IPS-NIHi11 (cell line): ENCODE data around the gene AKAP8L.
A peak's percentile ranks its signal among the peaks of the same experiment; 100 is the strongest.
"Not testable (repeated sequence)": the region's sequence is repeated elsewhere in the genome, so short reads cannot be mapped to it uniquely, and the experiment has no call there.

ENCODE experiments used
- DNase-seq: peaks from one replicate; pipeline ENCODE4 v3.0.0; 2012; ENCODE audit warnings: mixed read lengths, low spot score

Gene AKAP8L

DNA sequence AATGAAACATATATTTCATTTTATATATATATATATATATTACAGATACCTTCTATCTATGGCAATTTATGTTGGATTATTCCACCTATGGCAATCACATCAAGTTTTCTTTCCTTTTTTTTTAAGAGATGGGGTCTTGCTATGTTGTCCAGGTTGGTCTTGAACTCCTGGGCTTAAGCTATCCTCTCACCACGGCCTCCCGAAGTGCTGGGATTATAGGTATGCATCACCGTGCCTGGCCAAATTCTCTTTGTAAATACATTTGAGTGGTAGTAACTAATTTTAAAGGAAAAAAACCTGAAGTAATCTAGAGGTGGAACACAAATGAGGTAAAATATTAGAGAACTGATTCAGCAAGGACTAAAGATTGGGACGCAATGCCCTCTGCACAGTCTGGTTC lies 64.9 kb downstream of the AKAP8L start:
- DNase-seq, result no peak

DNA sequence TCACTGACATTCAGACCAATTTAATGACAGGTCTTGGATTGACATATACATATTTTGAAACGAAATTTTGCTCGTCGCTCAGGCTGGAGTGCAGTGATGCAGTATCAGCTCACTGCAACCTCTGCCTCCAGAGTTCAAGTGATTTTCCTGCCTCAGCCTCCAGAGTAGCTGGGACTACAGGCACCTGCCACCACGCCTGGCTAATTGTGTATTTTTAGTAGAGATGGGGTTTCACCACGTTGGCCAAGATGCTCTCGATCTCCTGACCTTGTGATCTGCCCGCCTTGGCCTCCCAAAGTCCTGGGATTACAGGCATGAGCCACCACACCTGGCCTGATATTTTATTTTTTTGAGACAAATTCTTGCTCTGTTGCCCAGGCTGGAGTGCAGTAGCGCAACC lies 66.3 kb downstream of the AKAP8L start:
- not testable (repeated sequence) for DNase-seq

- not testable (repeated sequence) for DNase-seq
These were observed 77.5 kb downstream of the AKAP8L start for GRCh38 chr19:15341328-15341727.

DNA sequence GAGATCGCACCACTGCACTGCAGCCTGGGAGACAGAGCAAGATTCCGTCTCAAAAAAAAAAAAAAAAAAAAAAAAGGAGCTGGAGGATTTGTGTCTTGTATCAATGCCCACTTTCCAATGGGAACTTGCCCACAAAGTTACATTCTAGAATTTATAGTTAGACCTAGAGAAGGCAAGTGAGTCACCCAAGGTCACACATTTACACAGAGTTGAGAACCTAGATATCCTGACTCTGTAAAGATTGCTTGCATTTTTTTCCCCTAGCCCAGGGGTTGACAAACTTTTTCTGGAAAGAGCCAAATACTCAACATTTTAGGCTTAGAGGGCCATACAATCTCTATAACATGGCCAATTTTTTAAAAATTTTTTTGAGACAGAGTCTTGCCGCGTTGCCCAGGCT lies 78.7 kb downstream of the AKAP8L start:
- DNase-seq, result no peak

DNA sequence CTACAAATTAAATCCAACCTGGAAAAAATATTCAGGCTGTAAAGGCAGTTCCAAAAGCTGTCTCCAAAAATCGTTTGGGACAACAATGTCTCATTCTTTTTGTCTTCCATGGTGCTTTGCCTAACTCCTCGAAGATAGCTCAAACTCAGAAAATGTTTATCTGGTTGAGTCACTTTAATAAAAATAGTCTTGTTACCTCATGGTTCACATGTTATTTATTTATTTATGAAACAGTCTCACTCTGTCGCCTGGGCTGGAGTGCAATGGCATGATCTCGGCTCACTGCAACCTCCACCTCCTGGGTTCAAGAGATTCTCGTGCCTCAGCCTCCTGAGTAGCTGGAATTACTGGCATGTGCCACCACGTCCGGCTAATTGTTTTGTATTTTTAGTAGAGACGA lies 81.6 kb downstream of the AKAP8L start:
- DNase-seq, result no peak

DNA sequence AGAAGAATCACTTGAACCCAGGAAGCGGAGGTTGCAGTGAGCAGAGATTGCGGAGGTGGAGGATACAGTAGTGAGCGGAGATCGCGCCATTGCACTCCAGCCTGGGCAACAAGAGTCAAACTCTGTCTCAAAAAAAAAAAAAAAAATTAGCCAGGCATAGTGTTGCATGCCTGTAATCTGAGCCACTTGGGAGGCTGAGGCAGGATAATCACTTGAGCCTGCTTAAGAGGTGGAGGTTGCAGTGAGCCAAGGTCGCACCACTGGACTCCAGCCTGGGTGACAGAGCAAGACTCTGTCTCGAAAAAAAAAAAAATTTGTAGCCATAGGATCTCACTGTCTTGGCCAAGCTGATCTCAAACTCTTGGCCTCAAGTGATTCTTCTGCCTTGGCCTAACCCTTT lies 82.8 kb downstream of the AKAP8L start:
- DNase-seq, result not testable (repeated sequence)

DNA sequence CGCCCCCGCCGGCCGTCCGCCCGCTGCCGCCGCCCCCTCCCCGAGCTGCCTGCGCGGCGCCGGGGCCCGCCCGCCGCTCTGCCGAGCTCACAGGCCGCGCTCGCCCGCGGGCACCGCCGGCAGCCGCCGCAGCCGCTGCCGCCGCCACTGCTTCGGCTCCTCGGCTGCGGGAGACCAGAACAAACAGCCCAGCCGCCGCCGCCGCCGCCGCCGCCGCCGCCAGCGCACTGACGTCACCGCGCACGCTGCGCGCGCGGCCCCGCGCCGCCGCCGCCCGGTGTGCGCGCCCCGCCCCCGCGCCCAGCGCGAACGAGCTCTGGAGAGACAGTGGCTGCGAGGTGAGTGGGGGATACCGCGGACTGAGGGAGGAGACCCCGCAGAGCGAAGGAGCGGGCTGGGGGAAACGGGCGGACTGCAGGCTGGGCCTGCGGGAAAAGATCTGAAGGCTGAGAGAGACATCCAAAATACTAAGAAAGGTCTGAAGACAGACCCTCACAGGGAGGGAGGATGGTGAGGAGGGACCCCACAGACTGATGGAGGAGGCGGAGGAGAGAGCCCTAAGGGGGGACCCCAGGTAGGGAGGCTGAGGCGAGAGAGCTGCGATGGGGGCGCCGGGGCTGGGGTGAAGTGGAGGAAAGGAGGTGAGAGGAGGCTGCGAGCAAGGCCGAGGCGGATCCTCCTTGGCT lies 86.3 kb downstream of the AKAP8L start, which contains the start of gene BRD4:
Gene BRD4 (minus strand): TSS at position 229 of the 686 bp plus-strand sequence. CDS start 59,440 bp downstream, outside the sequence.
- peak; percentile 98 for DNase-seq

DNA sequence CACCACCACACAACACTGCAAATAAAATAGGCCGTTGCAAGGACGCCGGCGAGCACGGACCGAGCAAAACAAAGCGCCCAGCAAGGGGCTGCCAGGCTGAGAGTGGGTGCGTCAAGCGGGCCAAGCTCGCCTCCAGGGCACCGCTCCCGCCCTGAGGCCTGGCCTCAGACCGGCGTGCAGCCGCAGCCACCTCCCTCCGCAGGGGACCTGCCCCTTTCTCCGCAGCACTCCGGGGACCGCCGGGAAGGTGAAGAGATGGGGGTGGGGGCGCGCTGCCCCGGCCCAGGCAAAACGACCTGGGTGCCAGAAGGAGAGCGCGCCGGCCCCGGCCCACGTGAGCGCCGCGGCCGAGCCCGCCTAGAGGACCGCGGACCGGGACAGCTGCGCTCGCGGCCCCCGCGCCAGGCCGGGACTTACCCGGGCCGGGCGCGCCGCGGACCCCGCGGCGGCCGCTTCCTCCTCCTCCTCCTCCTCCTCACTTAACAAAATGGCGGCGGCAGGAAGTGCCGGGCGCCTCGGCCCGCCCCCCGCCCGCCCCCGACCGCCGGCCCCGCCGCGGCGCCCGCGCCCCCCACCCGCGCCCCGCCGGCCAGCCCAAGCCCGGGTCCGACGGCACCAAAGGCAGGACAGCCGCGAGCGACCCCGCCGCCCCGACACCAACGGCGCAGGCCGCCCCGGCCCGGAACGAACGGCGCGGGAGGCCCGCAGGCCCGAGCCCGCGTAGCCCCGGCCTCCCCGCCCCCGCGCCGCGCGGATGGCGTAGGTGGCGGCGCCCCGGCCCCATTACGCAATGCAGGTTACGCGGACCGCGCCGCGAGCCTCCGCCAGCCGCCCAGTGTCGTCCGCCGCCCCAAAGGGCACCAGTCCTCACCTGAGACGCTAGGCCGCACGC lies 87.1 kb downstream of the AKAP8L start:
- DNase-seq, result peak; percentile 89

- DNase-seq, result no peak
These were observed 87.9 kb downstream of the AKAP8L start for GRCh38 chr19:15330801-15331418.
